PFSK-1 (cell line): ENCODE data around the gene NAV2.

Experiments
- POLR2AphosphoS5 ChIP-seq: IDR thresholded peaks from 2 replicates; pipeline ENCODE4 v1.6.1; 2012; ENCODE audit warnings: low read depth, mild to moderate bottlenecking, control low read depth, low read length, moderate library complexity
- TAF1 ChIP-seq: IDR thresholded peaks from 2 replicates; pipeline ENCODE4 v1.6.1; 2012; ENCODE audit warnings: low read length, control low read depth, borderline replicate concordance; ENCODE audit not compliant: insufficient read depth
- TF ChIP-seq, protein P1 (sequence below), 2 experiments: IDR thresholded peaks; 2 replicates each; pipeline versions ENCODE4 v1.6.1 to v1.8.0; 2011 to 2012; ENCODE audit warnings: low read depth in 2 of 2, low read length in 2 of 2, control low read depth in 1 of 2, inconsistent platforms in 1 of 2, mild to moderate bottlenecking in 1 of 2, moderate library complexity in 1 of 2; ENCODE audit not compliant: insufficient read depth in 1 of 2

DNA sequence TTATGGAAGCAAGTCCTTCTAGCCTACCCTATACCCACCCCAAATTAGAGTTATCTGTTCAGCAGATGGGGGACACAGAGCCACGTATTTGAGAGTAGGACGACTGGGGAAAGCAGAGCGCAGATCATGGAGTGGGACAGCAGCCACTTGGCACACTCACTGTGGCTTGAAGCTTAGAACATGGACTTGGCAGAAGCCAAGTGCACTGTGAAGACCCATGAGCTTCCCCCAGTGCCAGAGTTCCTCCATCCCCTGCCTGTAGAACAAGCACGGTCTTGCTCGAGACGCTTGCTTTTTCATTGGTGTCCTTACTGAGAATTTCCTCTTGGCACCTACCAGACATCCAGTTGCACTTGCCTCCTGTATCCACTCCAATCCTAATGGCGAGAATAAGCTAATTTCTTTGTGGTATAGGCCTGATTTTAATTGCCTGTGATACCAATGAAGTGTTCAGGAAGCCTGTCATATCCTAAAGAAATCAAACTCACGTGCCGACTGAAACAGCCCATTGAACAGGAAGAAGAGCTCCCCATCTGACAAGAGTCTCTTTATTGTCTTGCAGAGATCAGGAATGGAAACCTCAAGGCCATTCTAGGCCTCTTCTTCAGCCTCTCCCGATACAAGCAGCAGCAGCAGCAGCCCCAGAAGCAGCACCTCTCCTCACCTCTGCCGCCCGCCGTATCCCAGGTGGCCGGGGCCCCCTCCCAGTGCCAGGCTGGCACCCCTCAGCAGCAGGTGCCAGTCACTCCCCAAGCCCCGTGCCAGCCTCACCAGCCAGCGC lies 166.9 kb downstream of the NAV2 start:
- no peak for TF ChIP-seq POLR2AphosphoS5
- TF ChIP-seq, protein P1, sequence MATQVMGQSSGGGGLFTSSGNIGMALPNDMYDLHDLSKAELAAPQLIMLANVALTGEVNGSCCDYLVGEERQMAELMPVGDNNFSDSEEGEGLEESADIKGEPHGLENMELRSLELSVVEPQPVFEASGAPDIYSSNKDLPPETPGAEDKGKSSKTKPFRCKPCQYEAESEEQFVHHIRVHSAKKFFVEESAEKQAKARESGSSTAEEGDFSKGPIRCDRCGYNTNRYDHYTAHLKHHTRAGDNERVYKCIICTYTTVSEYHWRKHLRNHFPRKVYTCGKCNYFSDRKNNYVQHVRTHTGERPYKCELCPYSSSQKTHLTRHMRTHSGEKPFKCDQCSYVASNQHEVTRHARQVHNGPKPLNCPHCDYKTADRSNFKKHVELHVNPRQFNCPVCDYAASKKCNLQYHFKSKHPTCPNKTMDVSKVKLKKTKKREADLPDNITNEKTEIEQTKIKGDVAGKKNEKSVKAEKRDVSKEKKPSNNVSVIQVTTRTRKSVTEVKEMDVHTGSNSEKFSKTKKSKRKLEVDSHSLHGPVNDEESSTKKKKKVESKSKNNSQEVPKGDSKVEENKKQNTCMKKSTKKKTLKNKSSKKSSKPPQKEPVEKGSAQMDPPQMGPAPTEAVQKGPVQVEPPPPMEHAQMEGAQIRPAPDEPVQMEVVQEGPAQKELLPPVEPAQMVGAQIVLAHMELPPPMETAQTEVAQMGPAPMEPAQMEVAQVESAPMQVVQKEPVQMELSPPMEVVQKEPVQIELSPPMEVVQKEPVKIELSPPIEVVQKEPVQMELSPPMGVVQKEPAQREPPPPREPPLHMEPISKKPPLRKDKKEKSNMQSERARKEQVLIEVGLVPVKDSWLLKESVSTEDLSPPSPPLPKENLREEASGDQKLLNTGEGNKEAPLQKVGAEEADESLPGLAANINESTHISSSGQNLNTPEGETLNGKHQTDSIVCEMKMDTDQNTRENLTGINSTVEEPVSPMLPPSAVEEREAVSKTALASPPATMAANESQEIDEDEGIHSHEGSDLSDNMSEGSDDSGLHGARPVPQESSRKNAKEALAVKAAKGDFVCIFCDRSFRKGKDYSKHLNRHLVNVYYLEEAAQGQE (IDR thresholded peaks at IDR 0.05; ENCODE audit: insufficient read depth in 1 of 2, low read depth in 2 of 2, low read length in 2 of 2): no peak
- no peak for TF ChIP-seq TAF1
